Hippocampal formation (tissue), 2 donors: ENCODE results near the gene SEMA5A.

Experiments
- DNase-seq, 2 donors: peaks; one replicate each; lab custom pipeline; 2025; lab: John Stamatoyannopoulos, UW

Gene SEMA5A

GRCh38 chr5:9013147-9013546 lies 532.7 kb downstream of the SEMA5A start:
- no peak for DNase-seq

GRCh38 chr5:9009931-9010651 lies 535.8 kb downstream of the SEMA5A start:
- DNase-seq = no peak

GRCh38 chr5:8997542-8998070 lies 548.3 kb downstream of the SEMA5A start:
- no peak for DNase-seq

- DNase-seq = no peak
Observed at GRCh38 chr5:8993031-8993430, 552.8 kb downstream of the SEMA5A start.
